H1 (cell line): ENCODE results near the gene KRT72. TPM values are rescaled to one million over a fixed set of nuclear protein-coding genes. Genes with fewer than 3 reads are reported as not detected.
A peak's percentile ranks its signal among the peaks of the same experiment; 100 is the strongest.

Experiments used
- CTCF ChIA-PET: fragments of 300-600 bp; sonication (Branson Sonifier 250); formaldehyde crosslinking; loops from one replicate; lab custom pipeline; 2021; ENCODE audit not compliant: partially characterized antibody; lab: Charles Lee
- POLR2A ChIA-PET: fragments of 300-600 bp; sonication (Branson Sonifier 250); formaldehyde crosslinking; loops from one replicate; lab custom pipeline; 2021; ENCODE audit warnings: inconsistent platforms; ENCODE audit not compliant: partially characterized antibody; lab: Charles Lee
- DNase-seq, 2 experiments: peaks; one replicate each; pipeline versions ENCODE4 v3.0.0 to v3.0.0-alpha.2; 2010 to 2022; ENCODE audit warnings: low spot score in 2 of 2, low read depth in 1 of 2, mixed read lengths in 1 of 2
- FAIRE-seq: peaks from 2 replicates; lab custom pipeline; 2011; peaks lifted over from hg19 to GRCh38; lab: Jason Lieb, UNC
- H2AFZ ChIP-seq: 2 replicates; pipeline ENCODE4 v1.8.1; 2012; ENCODE audit warnings: low read length, inconsistent platforms
- H2AK5ac ChIP-seq: 2 replicates; pipeline ENCODE4 v1.6.1; 2013; ENCODE audit warnings: low read depth, low read length
- H2BK120ac ChIP-seq: replicated peaks from 2 replicates; pipeline ENCODE3; 2013; ENCODE audit warnings: low read depth, low read length, inconsistent platforms
- H2BK12ac ChIP-seq: 2 replicates; pipeline ENCODE4 v1.6.1; 2013; ENCODE audit warnings: low read depth, low read length
- H2BK15ac ChIP-seq: 2 replicates; pipeline ENCODE4 v1.6.1; 2013; ENCODE audit warnings: low read length
- H2BK20ac ChIP-seq: 2 replicates; pipeline ENCODE4 v1.6.1; 2013; ENCODE audit warnings: low read length
- H2BK5ac ChIP-seq: 2 replicates; pipeline ENCODE4 v1.6.1; 2013; ENCODE audit warnings: low read depth, low read length
- H3K14ac ChIP-seq: 2 replicates; pipeline ENCODE4 v1.6.1; 2013; ENCODE audit warnings: inconsistent platforms; ENCODE audit not compliant: insufficient read length
- H3K18ac ChIP-seq: 2 replicates; pipeline ENCODE4 v1.6.1; 2013; ENCODE audit warnings: low read length; ENCODE audit errors: extremely low read depth
- H3K23ac ChIP-seq: 2 replicates; pipeline ENCODE4 v1.6.1; 2013; ENCODE audit warnings: inconsistent platforms; ENCODE audit not compliant: insufficient read length
- H3K23me2 ChIP-seq: 2 replicates; pipeline ENCODE4 v1.6.1; 2013; ENCODE audit warnings: low read depth, low read length
- H3K27ac ChIP-seq: 2 replicates; pipeline ENCODE4 v1.6.1; 2011; ENCODE audit warnings: low read depth, low read length, inconsistent platforms
- H3K27me3 ChIP-seq, 4 experiments: replicated peaks in 1 of 4; 1 replicate in 1 of 4; 2 replicates in 3 of 4; pipeline versions ENCODE4 v1.6.1 to v1.8.1; 2011 to 2013; ENCODE audit warnings: low read length in 3 of 4, mild to moderate bottlenecking in 3 of 4, inconsistent platforms in 2 of 4, mixed read lengths in 2 of 4, moderate library complexity in 1 of 4; ENCODE audit not compliant: control insufficient read depth in 3 of 4, insufficient read depth in 3 of 4; ENCODE audit errors: extremely low read depth in 1 of 4
- H3K36me3 ChIP-seq, 4 experiments: 2 replicates each; pipeline versions ENCODE4 v1.6.1 to v1.8.1; 2011 to 2013; ENCODE audit warnings: mild to moderate bottlenecking in 4 of 4, low read length in 3 of 4, moderate library complexity in 2 of 4, control low read depth in 1 of 4, inconsistent platforms in 1 of 4; ENCODE audit not compliant: insufficient read depth in 4 of 4, control insufficient read depth in 2 of 4
- H3K4ac ChIP-seq: replicated peaks from 2 replicates; pipeline ENCODE3; 2013; ENCODE audit warnings: low read length, low read depth, mixed read lengths, inconsistent platforms; ENCODE audit not compliant: insufficient read length
- H3K4me1 ChIP-seq, 4 experiments: replicated peaks in 1 of 4; 1 replicate in 1 of 4; 2 replicates in 3 of 4; pipeline versions ENCODE4 v1.6.1 to v1.8.1; 2011 to 2013; ENCODE audit warnings: low read length in 3 of 4, inconsistent platforms in 2 of 4, mixed read lengths in 1 of 4; ENCODE audit not compliant: insufficient read depth in 4 of 4, control insufficient read depth in 3 of 4
- H3K4me2 ChIP-seq, 2 experiments: 2 replicates each; pipeline versions ENCODE4 v1.6.1 to v1.8.1; 2011 to 2013; ENCODE audit warnings: low read depth in 2 of 2, low read length in 2 of 2, control low read depth in 1 of 2, inconsistent platforms in 1 of 2, mild to moderate bottlenecking in 1 of 2; ENCODE audit not compliant: insufficient read depth in 1 of 2
- H3K4me3 ChIP-seq, 4 experiments: fragments of 200-600, 300-600 bp in 1 of 4; sonication (generic), shearing (Covaris generic), sonication (Bioruptor Twin) in 1 of 4; 2 replicates each; pipeline versions ENCODE4 v1.5.1 to v1.8.1; 2011 to 2016; ENCODE audit warnings: low read length in 4 of 4, low read depth in 3 of 4, control low read depth in 2 of 4, inconsistent platforms in 2 of 4, mild to moderate bottlenecking in 2 of 4, mixed read lengths in 1 of 4, moderate library complexity in 1 of 4; ENCODE audit not compliant: insufficient read depth in 2 of 4; ENCODE audit errors: extremely low read depth in 1 of 4
- H3K56ac ChIP-seq: replicated peaks from 2 replicates; pipeline ENCODE3; 2013; ENCODE audit warnings: low read depth, mild to moderate bottlenecking, mixed read lengths, low read length, inconsistent platforms; ENCODE audit not compliant: insufficient read length
- H3K79me1 ChIP-seq: 2 replicates; pipeline ENCODE4 v1.6.1; 2013; ENCODE audit warnings: low read depth, low read length, control low read depth
- H3K79me2 ChIP-seq, 2 experiments: 2 replicates each; pipeline versions ENCODE4 v1.6.1 to v1.8.1; 2012 to 2013; ENCODE audit warnings: low read length in 2 of 2, mild to moderate bottlenecking in 2 of 2, inconsistent platforms in 1 of 2; ENCODE audit not compliant: insufficient read depth in 2 of 2, control insufficient read depth in 1 of 2
- H3K9ac ChIP-seq, 4 experiments: replicated peaks in 1 of 4; 1 replicate in 1 of 4; 2 replicates in 3 of 4; pipeline versions ENCODE4 v1.6.1 to v1.8.1; 2011 to 2013; ENCODE audit warnings: low read depth in 3 of 4, low read length in 3 of 4, control low read depth in 2 of 4, mild to moderate bottlenecking in 2 of 4, moderate library complexity in 2 of 4, inconsistent platforms in 1 of 4; ENCODE audit errors: extremely low read depth in 1 of 4
- H3K9me3 ChIP-seq, 2 experiments: 2 replicates each; pipeline versions ENCODE4 v1.6.1 to v1.8.1; 2012 to 2013; ENCODE audit warnings: mild to moderate bottlenecking in 2 of 2, moderate library complexity in 2 of 2, control low read depth in 1 of 2, inconsistent platforms in 1 of 2, low read depth in 1 of 2, low read length in 1 of 2, mixed read lengths in 1 of 2; ENCODE audit not compliant: insufficient read depth in 2 of 2
- H4K20me1 ChIP-seq, 2 experiments: replicated peaks in 1 of 2; 2 replicates each; pipeline versions ENCODE3 to v1.8.1; 2011 to 2013; ENCODE audit warnings: inconsistent platforms in 2 of 2, low read length in 2 of 2, mild to moderate bottlenecking in 1 of 2; ENCODE audit not compliant: insufficient read depth in 2 of 2, control insufficient read depth in 1 of 2
- H4K5ac ChIP-seq: 2 replicates; pipeline ENCODE4 v1.6.1; 2013; ENCODE audit warnings: low read length, low read depth, mixed read lengths, inconsistent platforms; ENCODE audit not compliant: insufficient read length
- H4K8ac ChIP-seq: 2 replicates; pipeline ENCODE4 v1.8.0; 2013; ENCODE audit warnings: mild to moderate bottlenecking, moderate library complexity, low read length, inconsistent platforms; ENCODE audit not compliant: insufficient read depth; ENCODE audit errors: extremely low read depth
- H4K91ac ChIP-seq: replicated peaks from 2 replicates; pipeline ENCODE3; 2013; ENCODE audit warnings: low read length, mixed read lengths, inconsistent platforms; ENCODE audit not compliant: insufficient read length
- MAFK ChIP-seq: IDR thresholded peaks from 2 replicates; pipeline ENCODE4 v1.6.1; 2012; ENCODE audit warnings: low read depth, mild to moderate bottlenecking, improper control_type of control experiment, low read length
- NANOG ChIP-seq: IDR thresholded peaks from 2 replicates; pipeline ENCODE4 v1.6.1; 2011; ENCODE audit warnings: low read length, low read depth, mild to moderate bottlenecking, inconsistent platforms; ENCODE audit not compliant: insufficient read depth, poor library complexity, severe bottlenecking
- RAD21 ChIP-seq, 2 experiments: IDR thresholded peaks in 1 of 2; conservative IDR thresholded peaks in 1 of 2; 2 replicates each; pipeline ENCODE4 v1.6.1; 2011; ENCODE audit warnings: low read depth in 2 of 2, low read length in 2 of 2, improper control_type of control experiment in 1 of 2, inconsistent platforms in 1 of 2, mild to moderate bottlenecking in 1 of 2, moderate library complexity in 1 of 2
- WGBS, 2 experiments: shearing (Covaris generic) in 1 of 2; methylation state at CpG; one replicate each; pipeline versions ENCODE4 v1.1.6 to v1.1.7; 2013 to 2015; ENCODE audit warnings: low lambda C conversion rate in 2 of 2, mixed read lengths in 2 of 2, inconsistent platforms in 1 of 2, low coverage in 1 of 2, missing lambda C conversion rate in 1 of 2; ENCODE audit not compliant: insufficient replicate concordance in 2 of 2, insufficient coverage in 1 of 2, insufficient read length in 1 of 2; ENCODE audit errors: extremely low coverage in 1 of 2, missing lambda C conversion rate in 1 of 2; 5-methylcytosine and 5-hydroxymethylcytosine counted together
- polyA plus RNA-seq, 7 experiments: library from polyadenylated mRNA; depleted of rRNA in 3 of 7; stranded (reverse) in 5 of 7; unstranded in 2 of 7; fragments of >200 nt in 5 of 7; fragments of 200-250 nt in 2 of 7; gene quantifications; 1 replicate in 5 of 7; 2 replicates in 1 of 7; 4 replicates in 1 of 7; pipeline versions ENCODE4 v1.2.1 to v1.2.3, GENCODE V29; 2011 to 2013; ENCODE audit warnings: missing spikeins in 2 of 7, mixed read lengths in 2 of 7
- total RNA-seq: library from RNA; stranded (reverse); fragmentation: NEBNext Ultra II Directional; extraction: Animal tissue kit (Norgen Biotek cat#: 25700); gene quantifications from 2 replicates; pipeline ENCODE4 v1.2.1, GENCODE V29; 2021
- TF ChIP-seq, protein P1 (sequence below), 3 experiments: IDR thresholded peaks; 1 replicate in 2 of 3; 2 replicates in 1 of 3; pipeline versions ENCODE4 v1.5.1 to v1.6.1; 2011; ENCODE audit warnings: low read length in 3 of 3, mild to moderate bottlenecking in 3 of 3, inconsistent platforms in 2 of 3, low read depth in 1 of 3, moderate library complexity in 1 of 3; ENCODE audit not compliant: insufficient read depth in 1 of 3; ENCODE audit errors: control extremely low read depth in 1 of 3
- TF ChIP-seq, protein P2 (sequence below): IDR thresholded peaks from 2 replicates; pipeline ENCODE4 v1.6.1; 2011; ENCODE audit warnings: low read length, improper control_type of control experiment

Gene KRT72
- total and polyA plus RNA-seq, 2 of the 8 experiments (the other 6 are each of a cell fraction or from before 2014, with no cell fraction given): not detected

DNA sequence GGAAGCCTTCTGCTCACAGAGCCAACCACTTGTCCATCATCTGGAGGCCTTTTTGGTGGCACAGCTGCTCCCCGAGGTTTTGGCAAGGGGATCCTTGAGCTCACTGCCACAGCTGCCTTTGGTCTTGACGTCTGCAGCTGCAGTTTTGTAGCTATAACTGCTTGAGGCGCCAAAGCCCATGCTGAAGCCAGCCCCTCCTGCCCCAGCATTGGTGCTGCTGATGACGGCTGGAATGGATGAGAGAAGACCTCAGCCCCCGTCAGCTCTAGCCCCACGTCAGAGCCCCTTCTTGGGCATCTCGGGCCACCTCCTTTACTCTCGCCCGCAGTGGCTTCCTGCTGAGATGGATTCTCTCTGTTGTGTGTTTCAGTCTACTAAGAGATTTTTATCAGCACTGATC is 15.3 kb downstream of the KRT72 start:
- Histone ChIP-seq H3K36me3 (no peaks in the 10 kb centered on the region), H3K27ac (no peak overlapping the region), H2BK5ac (no peak overlapping the region), H2AK5ac (no peak overlapping the region), H2BK12ac (no peak overlapping the region), H2BK120ac (no peak overlapping the region), H2BK15ac (no peak overlapping the region), H3K18ac (no peak overlapping the region), H3K79me2 (no peaks in the 10 kb centered on the region), H3K9me3 (peaks cover 9% of the 10 kb centered on the region in 2 experiments), H3K79me1 (no peaks in the 10 kb centered on the region), H3K23me2 (no peaks in the 10 kb centered on the region), H4K91ac (no peak overlapping the region), H3K27me3 (no peaks in the 10 kb centered on the region; a peak in 1 of 7 replicates), H3K9ac (no peak overlapping the region), H3K56ac (no peak overlapping the region), H3K4me3 (no peak overlapping the region), H3K23ac (no peak overlapping the region), H2AFZ (no peak overlapping the region), H3K14ac (no peak overlapping the region), H2BK20ac (no peak overlapping the region), H3K4me1 (no peaks in the 10 kb centered on the region), H3K4me2 (no peak overlapping the region), H4K8ac (no peak overlapping the region), H4K5ac (no peak overlapping the region), H3K4ac (no peak overlapping the region), H4K20me1 (no peaks in the 10 kb centered on the region)
- DNase-seq (no peak), FAIRE-seq (no peak)
- ChIA-PET POLR2A (no interaction called here), CTCF (interaction anchor here (0.6 to 23.2 kb wide), 27 partner anchors 10 to 445 kb away, joined by 3 to 502 read pairs (median 4); partner anchors contain the start of genes KRT71 and KRT85)
- WGBS, 2 experiments: 80% methylated on average over 8 of the region's 9 CpGs; no CpG with 5 or more reads in 1 of the 2 experiments
- TF ChIP-seq NANOG (no peak), MAFK (no peak), RAD21 (IDR thresholded peaks at IDR 0.05 in 1 of 2, conservative IDR thresholded peaks at IDR 0.05 in 1 of 2; ENCODE audit: low read depth in 2 of 2, low read length in 2 of 2) (peak; percentile 38 to 55; a peak in 3 of 4 replicates)
- TF ChIP-seq, protein P1, sequence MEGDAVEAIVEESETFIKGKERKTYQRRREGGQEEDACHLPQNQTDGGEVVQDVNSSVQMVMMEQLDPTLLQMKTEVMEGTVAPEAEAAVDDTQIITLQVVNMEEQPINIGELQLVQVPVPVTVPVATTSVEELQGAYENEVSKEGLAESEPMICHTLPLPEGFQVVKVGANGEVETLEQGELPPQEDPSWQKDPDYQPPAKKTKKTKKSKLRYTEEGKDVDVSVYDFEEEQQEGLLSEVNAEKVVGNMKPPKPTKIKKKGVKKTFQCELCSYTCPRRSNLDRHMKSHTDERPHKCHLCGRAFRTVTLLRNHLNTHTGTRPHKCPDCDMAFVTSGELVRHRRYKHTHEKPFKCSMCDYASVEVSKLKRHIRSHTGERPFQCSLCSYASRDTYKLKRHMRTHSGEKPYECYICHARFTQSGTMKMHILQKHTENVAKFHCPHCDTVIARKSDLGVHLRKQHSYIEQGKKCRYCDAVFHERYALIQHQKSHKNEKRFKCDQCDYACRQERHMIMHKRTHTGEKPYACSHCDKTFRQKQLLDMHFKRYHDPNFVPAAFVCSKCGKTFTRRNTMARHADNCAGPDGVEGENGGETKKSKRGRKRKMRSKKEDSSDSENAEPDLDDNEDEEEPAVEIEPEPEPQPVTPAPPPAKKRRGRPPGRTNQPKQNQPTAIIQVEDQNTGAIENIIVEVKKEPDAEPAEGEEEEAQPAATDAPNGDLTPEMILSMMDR (IDR thresholded peaks at IDR 0.05; ENCODE audit: control extremely low read depth in 1 of 3, insufficient read depth in 1 of 3, low read depth in 1 of 3, low read length in 3 of 3): peak in 2 of 3 experiments; percentile 13 to 18; a peak in 2 of 4 replicates
- TF ChIP-seq, protein P2, sequence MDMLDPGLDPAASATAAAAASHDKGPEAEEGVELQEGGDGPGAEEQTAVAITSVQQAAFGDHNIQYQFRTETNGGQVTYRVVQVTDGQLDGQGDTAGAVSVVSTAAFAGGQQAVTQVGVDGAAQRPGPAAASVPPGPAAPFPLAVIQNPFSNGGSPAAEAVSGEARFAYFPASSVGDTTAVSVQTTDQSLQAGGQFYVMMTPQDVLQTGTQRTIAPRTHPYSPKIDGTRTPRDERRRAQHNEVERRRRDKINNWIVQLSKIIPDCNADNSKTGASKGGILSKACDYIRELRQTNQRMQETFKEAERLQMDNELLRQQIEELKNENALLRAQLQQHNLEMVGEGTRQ: no peak
